Mesothelial cell of epicardium (in vitro differentiated cells): ENCODE measurements around the gene NAA35. TPM values are rescaled to one million over a fixed set of nuclear protein-coding genes. Genes with fewer than 3 reads are reported as not detected.

Source experiments
- DNase-seq, 2 experiments: peaks; one replicate each; pipeline ENCODE4 v3.0.0; 2021; ENCODE audit warnings: low spot score in 2 of 2; ENCODE audit not compliant: unreplicated experiment in 2 of 2
- H3K27ac Mint-ChIP-seq: 2 replicates; pipeline ENCODE4 v1.8.0; 2021; ENCODE audit warnings: mixed read lengths
- H3K27me3 Mint-ChIP-seq: 2 replicates; pipeline ENCODE4 v1.8.0; 2021; ENCODE audit warnings: low read depth, mixed read lengths
- H3K36me3 Mint-ChIP-seq: 2 replicates; pipeline ENCODE4 v1.8.0; 2021; ENCODE audit warnings: mixed read lengths
- H3K4me1 Mint-ChIP-seq: 2 replicates; pipeline ENCODE4 v1.8.0; 2021; ENCODE audit warnings: mixed read lengths
- H3K4me3 Mint-ChIP-seq: 2 replicates; pipeline ENCODE4 v1.8.0; 2021; ENCODE audit warnings: mild to moderate bottlenecking, moderate library complexity, mixed read lengths
- H3K9me3 Mint-ChIP-seq: 2 replicates; pipeline ENCODE4 v1.8.0; 2021; ENCODE audit warnings: mixed read lengths
- total RNA-seq: library from RNA; stranded (reverse); gene quantifications from 3 replicates; pipeline ENCODE4 v1.2.1, GENCODE V29; 2021
- TF ChIP-seq, protein P1 (sequence below): fragments of 200-600 bp; sonication (generic); IDR thresholded peaks from one replicate; pipeline ENCODE4 v1.5.0; 2021; ENCODE audit warnings: antibody characterized with exemption; ENCODE audit not compliant: unreplicated experiment

The NAA35 gene
- total RNA-seq, 1 donor from 2014 or later: 35.0 TPM

DNA sequence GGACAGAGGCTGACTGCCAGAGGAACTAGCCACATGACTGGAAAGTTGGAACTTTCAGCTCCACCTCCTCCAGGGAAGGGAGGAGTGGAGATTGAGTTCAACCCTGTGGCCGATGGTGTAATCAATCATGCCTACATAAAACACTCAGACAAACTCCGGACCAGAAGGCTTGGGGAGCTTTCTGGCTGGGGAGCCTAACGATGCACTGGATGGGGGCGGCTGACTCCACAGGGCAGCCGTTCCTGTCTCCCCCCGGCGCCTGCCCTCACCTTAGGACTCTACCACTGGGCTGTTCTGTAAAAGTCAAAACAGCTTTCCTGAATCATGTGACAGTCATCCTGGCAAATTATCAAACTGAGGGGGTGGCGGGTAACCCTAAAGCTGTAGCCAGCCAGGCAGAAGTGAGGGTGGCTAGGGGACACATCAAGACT lies 100.4 kb downstream of the NAA35 start:
- no peak for DNase-seq
- H3K4me3 Mint-ChIP-seq: no peak overlapping the region
- peak overlapping the region; percentile 79 for H3K27ac Mint-ChIP-seq
- H3K4me1 Mint-ChIP-seq: peaks cover 12% of the 10 kb centered on the region
- peaks cover 3% of the 10 kb centered on the region for H3K9me3 Mint-ChIP-seq
- peaks cover 49% of the 10 kb centered on the region for H3K36me3 Mint-ChIP-seq
- TF ChIP-seq, protein P1, sequence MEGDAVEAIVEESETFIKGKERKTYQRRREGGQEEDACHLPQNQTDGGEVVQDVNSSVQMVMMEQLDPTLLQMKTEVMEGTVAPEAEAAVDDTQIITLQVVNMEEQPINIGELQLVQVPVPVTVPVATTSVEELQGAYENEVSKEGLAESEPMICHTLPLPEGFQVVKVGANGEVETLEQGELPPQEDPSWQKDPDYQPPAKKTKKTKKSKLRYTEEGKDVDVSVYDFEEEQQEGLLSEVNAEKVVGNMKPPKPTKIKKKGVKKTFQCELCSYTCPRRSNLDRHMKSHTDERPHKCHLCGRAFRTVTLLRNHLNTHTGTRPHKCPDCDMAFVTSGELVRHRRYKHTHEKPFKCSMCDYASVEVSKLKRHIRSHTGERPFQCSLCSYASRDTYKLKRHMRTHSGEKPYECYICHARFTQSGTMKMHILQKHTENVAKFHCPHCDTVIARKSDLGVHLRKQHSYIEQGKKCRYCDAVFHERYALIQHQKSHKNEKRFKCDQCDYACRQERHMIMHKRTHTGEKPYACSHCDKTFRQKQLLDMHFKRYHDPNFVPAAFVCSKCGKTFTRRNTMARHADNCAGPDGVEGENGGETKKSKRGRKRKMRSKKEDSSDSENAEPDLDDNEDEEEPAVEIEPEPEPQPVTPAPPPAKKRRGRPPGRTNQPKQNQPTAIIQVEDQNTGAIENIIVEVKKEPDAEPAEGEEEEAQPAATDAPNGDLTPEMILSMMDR: no peak
- no peaks in the 10 kb centered on the region for H3K27me3 Mint-ChIP-seq

DNA sequence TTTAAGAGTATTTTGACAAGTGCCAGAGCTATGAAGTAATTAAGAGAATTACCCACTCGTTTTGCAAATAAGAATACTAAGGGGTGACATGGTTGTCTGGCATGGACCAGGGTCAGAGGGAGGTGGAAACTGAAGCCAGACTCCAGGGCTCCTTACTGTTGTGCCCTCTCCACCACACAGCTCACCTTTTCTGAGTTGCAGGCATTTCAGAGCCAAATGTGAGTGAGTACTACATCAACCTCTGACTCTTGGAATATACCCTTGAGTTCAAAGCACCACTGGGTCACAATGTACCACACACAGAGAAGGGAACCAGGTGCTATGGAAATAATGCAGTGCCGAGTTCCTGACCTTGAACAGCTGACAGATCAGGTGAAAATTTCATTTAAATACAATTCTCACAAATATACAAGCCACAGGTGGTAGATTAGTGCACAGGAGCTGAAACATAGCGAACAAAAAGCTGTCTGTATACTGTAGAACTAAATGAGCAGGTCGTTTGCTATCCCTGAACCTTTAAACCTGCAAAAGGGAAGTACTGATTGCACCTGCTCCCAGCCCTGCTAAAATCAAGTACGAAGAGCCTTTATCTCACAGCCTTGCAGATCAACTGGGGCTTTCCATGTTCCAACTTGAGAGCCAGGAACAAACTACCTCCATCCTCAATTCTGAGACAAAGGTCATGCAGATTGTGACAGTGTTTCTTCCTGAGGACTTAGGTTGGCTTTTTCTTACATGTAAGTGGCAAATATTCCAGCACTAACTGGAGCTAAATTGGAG lies 101.4 kb downstream of the NAA35 start:
- no peaks in the 10 kb centered on the region for H3K27me3 Mint-ChIP-seq

DNA sequence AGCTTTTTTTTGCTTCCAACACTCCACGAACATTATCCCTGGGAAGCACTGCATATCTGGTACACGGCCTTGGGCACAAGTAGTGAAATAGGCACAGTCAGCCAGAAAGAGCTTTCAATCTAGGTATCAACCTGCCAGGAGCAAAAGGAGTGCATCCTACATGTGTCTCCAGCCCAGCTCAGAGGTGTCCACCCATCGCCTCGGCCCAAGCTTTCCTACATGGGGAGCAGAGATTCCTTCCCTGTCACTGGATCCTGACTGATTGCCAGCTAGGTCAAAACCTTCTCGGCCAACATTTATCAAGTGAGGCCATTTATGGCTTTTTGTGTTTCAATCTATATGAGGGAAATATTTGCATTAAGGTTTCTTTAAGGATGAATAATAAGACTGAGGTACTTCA lies 102.6 kb downstream of the NAA35 start:
- H3K4me3 Mint-ChIP-seq: no peak overlapping the region
- no peak for DNase-seq
- H3K27ac Mint-ChIP-seq: no peak overlapping the region
- TF ChIP-seq, protein P1: no peak
- H3K36me3 Mint-ChIP-seq: peaks cover 35% of the 10 kb centered on the region
- peaks cover 12% of the 10 kb centered on the region for H3K4me1 Mint-ChIP-seq
- H3K27me3 Mint-ChIP-seq: no peaks in the 10 kb centered on the region
- peaks cover 5% of the 10 kb centered on the region for H3K9me3 Mint-ChIP-seq

More for the DNA sequence above, 101.4 kb downstream of the NAA35 start:
- peaks cover 3% of the 10 kb centered on the region for H3K9me3 Mint-ChIP-seq
- TF ChIP-seq, protein P1: no peak
- H3K27ac Mint-ChIP-seq: no peak overlapping the region
- no peak overlapping the region for H3K4me3 Mint-ChIP-seq
- no peak for DNase-seq
- H3K4me1 Mint-ChIP-seq: peaks cover 12% of the 10 kb centered on the region
- H3K36me3 Mint-ChIP-seq: peaks cover 42% of the 10 kb centered on the region

GRCh38 chr9:86043999-86044398 lies 103.1 kb downstream of the NAA35 start:
- Mint-ChIP-seq H3K36me3 (peaks cover 32% of the 10 kb centered on the region), H3K4me3 (no peak overlapping the region), H3K4me1 (peaks cover 12% of the 10 kb centered on the region), H3K27me3 (no peaks in the 10 kb centered on the region), H3K27ac (no peak overlapping the region), H3K9me3 (peaks cover 6% of the 10 kb centered on the region)
- TF ChIP-seq, protein P1: no peak
- DNase-seq: no peak

GRCh38 chr9:86045654-86046053 lies 104.7 kb downstream of the NAA35 start:
- Mint-ChIP-seq H3K27ac (no peak overlapping the region), H3K9me3 (peaks cover 6% of the 10 kb centered on the region), H3K4me1 (peaks cover 12% of the 10 kb centered on the region), H3K4me3 (no peak overlapping the region), H3K27me3 (no peaks in the 10 kb centered on the region), H3K36me3 (peaks cover 31% of the 10 kb centered on the region)
- DNase-seq: no peak
- TF ChIP-seq, protein P1: no peak
